ENCODE measurements around the gene DCAF11. TPM values are rescaled to one million over a fixed set of nuclear protein-coding genes. Genes with fewer than 3 reads are reported as not detected.

DCAF11 gene
- polyA plus RNA-seq, 3 donors, result 45.6 to 56.6 (median 48.8) TPM

DNA sequence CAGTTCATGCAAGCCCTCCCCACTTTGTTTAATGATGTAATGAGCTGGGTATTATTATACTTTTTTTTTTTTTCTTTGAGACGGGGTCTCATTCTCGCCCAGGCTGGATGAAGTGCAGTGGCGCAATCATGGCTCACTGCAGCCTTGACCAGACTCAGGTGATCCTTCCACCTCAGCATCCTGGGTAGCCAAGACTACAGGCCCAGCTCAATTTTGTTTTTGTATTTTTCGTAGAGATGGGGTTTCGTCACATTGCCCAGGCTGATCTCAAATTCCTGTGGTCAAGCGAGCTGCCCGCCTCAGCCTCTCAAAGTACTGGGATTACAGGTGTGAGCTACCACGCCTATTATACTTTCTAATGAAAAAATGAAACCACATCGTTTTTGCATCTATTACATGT lies 4.5 kb upstream of the DCAF11 start:
- no peak overlapping the region for H3K9ac ChIP-seq (ENCODE audit: insufficient read depth, low read length, poor library complexity, severe bottlenecking)
- Mint-ChIP-seq H3K27me3 (ENCODE audit: low read depth in 3 of 3) (peaks cover 0 to 3% (median 0%) of the 10 kb centered on the region in 3 donors), H3K4me3 (no peak overlapping the region), H3K9me3 (peaks cover 0 to 2% (median 0%) of the 10 kb centered on the region in 7 donors), H3K4me1 (peaks cover 12% of the 10 kb centered on the region), H3K36me3 (peaks cover 2% of the 10 kb centered on the region in 2 donors), H3K27ac (no peak overlapping the region)
- H3K27me3 ChIP-seq (ENCODE audit: control insufficient read depth in 2 of 2, insufficient read depth in 2 of 2, low read length in 2 of 2), result no peaks in the 10 kb centered on the region
- 60% methylated on average over 3 of the region's 9 CpGs for WGBS (ENCODE audit: insufficient coverage)
- no peaks in the 10 kb centered on the region for H3K9me3 ChIP-seq (replicated peaks in 1 of 2; ENCODE audit: control insufficient read depth in 1 of 2, insufficient read depth in 1 of 2, low read length in 2 of 2)
- no peak overlapping the region for H2AFZ ChIP-seq (ENCODE audit: insufficient read depth, low read depth, low read length, poor library complexity, severe bottlenecking)
- H3K36me3 ChIP-seq (replicated peaks in 1 of 2; ENCODE audit: control insufficient read depth in 1 of 2, insufficient read depth in 2 of 2, low read length in 2 of 2), result peaks cover 0 to 3% of the 10 kb centered on the region in 2 donors
- no peak for DNase-seq
- H3K79me2 ChIP-seq (ENCODE audit: insufficient read depth, low read length), result no peaks in the 10 kb centered on the region
- H3K4me1 ChIP-seq (ENCODE audit: control insufficient read depth in 1 of 2, insufficient read depth in 2 of 2, low read length in 2 of 2), result peaks cover 11 to 16% of the 10 kb centered on the region in 2 donors
- no peak overlapping the region for H3K4me2 ChIP-seq (replicated peaks; ENCODE audit: extremely low read depth, low read length, poor library complexity, severe bottlenecking)
- intact Hi-C loops (cut with micrococcal nuclease), result loop anchor here in 1 of 2 donors (10.0 kb wide), 2 partner anchors 185 to 1185 kb away; partner anchors contain the start of genes DHRS1, NOP9 and PRMT5
- no peak overlapping the region for H3K27ac ChIP-seq (ENCODE audit: low read depth in 1 of 2, low read length in 2 of 2)
- TF ChIP-seq, protein P1, sequence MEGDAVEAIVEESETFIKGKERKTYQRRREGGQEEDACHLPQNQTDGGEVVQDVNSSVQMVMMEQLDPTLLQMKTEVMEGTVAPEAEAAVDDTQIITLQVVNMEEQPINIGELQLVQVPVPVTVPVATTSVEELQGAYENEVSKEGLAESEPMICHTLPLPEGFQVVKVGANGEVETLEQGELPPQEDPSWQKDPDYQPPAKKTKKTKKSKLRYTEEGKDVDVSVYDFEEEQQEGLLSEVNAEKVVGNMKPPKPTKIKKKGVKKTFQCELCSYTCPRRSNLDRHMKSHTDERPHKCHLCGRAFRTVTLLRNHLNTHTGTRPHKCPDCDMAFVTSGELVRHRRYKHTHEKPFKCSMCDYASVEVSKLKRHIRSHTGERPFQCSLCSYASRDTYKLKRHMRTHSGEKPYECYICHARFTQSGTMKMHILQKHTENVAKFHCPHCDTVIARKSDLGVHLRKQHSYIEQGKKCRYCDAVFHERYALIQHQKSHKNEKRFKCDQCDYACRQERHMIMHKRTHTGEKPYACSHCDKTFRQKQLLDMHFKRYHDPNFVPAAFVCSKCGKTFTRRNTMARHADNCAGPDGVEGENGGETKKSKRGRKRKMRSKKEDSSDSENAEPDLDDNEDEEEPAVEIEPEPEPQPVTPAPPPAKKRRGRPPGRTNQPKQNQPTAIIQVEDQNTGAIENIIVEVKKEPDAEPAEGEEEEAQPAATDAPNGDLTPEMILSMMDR (IDR thresholded peaks at IDR 0.05), result no peak
- no peak overlapping the region for H3K4me3 ChIP-seq (replicated peaks in 1 of 3; ENCODE audit: low read depth in 2 of 3, low read length in 3 of 3)
- no peaks in the 10 kb centered on the region for H4K20me1 ChIP-seq (ENCODE audit: insufficient read depth, low read length)

DNA sequence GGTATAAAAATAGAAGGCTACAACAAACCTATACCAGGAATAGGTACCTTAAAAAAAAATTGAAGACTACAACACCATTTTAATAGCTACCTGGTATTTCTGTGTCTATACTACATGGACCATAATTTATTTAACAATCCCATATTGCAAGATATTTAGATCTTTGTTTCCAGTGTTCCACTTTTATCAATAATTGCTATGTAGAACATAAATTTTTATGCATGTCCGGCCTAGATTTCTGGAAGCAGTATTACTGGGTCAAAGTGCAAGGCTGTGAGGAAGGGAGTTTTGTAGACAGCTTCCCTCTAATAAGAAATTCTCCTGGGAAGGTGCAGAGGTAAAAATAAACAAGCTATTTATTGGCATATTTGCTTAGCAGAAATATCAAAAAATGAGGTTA lies 4.1 kb upstream of the DCAF11 start:
- Histone ChIP-seq H3K9me3 (replicated peaks in 1 of 2; ENCODE audit: control insufficient read depth in 1 of 2, insufficient read depth in 1 of 2, low read length in 2 of 2) (no peaks in the 10 kb centered on the region), H3K4me2 (replicated peaks; ENCODE audit: extremely low read depth, low read length, poor library complexity, severe bottlenecking) (no peak overlapping the region), H3K36me3 (replicated peaks in 1 of 2; ENCODE audit: control insufficient read depth in 1 of 2, insufficient read depth in 2 of 2, low read length in 2 of 2) (no peaks in the 10 kb centered on the region), H2AFZ (ENCODE audit: insufficient read depth, low read depth, low read length, poor library complexity, severe bottlenecking) (no peak overlapping the region), H3K4me1 (ENCODE audit: control insufficient read depth in 1 of 2, insufficient read depth in 2 of 2, low read length in 2 of 2) (peaks cover 15 to 20% of the 10 kb centered on the region in 2 donors), H3K27me3 (ENCODE audit: control insufficient read depth in 2 of 2, insufficient read depth in 2 of 2, low read length in 2 of 2) (no peaks in the 10 kb centered on the region), H3K79me2 (ENCODE audit: insufficient read depth, low read length) (peaks cover 4% of the 10 kb centered on the region), H3K9ac (ENCODE audit: insufficient read depth, low read length, poor library complexity, severe bottlenecking) (no peak overlapping the region), H3K4me3 (replicated peaks in 1 of 3; ENCODE audit: low read depth in 2 of 3, low read length in 3 of 3) (no peak overlapping the region), H3K27ac (ENCODE audit: low read depth in 1 of 2, low read length in 2 of 2) (no peak overlapping the region), H4K20me1 (ENCODE audit: insufficient read depth, low read length) (no peaks in the 10 kb centered on the region)
- Mint-ChIP-seq H3K27me3 (ENCODE audit: low read depth in 3 of 3) (peaks cover 0 to 3% (median 0%) of the 10 kb centered on the region in 3 donors), H3K36me3 (no peaks in the 10 kb centered on the region), H3K9me3 (peaks cover 0 to 2% (median 0%) of the 10 kb centered on the region in 7 donors), H3K27ac (no peak overlapping the region), H3K4me1 (peaks cover 14% of the 10 kb centered on the region), H3K4me3 (no peak overlapping the region)
- WGBS (ENCODE audit: insufficient coverage), result no CpG with 5 or more reads among the region's 1 CpG
- TF ChIP-seq, protein P1 (IDR thresholded peaks at IDR 0.05), result no peak
- no peak for DNase-seq
- intact Hi-C loops (cut with micrococcal nuclease), result loop anchor here in 1 of 2 donors (10.0 kb wide), 2 partner anchors 184 to 1186 kb away; partner anchors contain the start of genes DHRS1, NOP9 and PRMT5
